ENCODE measurements around the gene BRAP.

DNA sequence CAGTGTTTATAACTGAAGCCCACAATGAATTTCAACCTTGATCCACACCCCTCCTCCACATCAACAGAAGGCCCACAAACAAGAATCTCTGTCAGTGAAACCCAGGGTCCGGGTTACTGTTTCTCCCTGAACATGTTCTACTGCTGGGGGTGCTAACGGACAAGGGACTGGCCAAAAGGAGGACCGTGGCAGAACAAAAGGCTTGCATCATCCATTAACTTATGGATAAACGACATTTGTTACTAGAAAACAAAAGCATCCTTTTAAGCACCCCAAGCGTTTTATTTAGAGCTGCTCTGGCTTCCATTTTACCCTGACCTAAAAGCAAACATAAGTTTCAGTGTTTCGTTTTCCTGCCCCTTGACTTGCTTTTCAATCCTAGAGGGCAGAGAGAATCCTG lies 32.2 kb downstream of the BRAP start:
- TF ChIP-seq, protein P1, sequence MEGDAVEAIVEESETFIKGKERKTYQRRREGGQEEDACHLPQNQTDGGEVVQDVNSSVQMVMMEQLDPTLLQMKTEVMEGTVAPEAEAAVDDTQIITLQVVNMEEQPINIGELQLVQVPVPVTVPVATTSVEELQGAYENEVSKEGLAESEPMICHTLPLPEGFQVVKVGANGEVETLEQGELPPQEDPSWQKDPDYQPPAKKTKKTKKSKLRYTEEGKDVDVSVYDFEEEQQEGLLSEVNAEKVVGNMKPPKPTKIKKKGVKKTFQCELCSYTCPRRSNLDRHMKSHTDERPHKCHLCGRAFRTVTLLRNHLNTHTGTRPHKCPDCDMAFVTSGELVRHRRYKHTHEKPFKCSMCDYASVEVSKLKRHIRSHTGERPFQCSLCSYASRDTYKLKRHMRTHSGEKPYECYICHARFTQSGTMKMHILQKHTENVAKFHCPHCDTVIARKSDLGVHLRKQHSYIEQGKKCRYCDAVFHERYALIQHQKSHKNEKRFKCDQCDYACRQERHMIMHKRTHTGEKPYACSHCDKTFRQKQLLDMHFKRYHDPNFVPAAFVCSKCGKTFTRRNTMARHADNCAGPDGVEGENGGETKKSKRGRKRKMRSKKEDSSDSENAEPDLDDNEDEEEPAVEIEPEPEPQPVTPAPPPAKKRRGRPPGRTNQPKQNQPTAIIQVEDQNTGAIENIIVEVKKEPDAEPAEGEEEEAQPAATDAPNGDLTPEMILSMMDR (optimal IDR thresholded peaks at IDR 0.05 in 1 of 3, IDR thresholded peaks at IDR 0.05 in 1 of 3, conservative IDR thresholded peaks at IDR 0.05 in 1 of 3; ENCODE audit: extremely low read depth in 1 of 3, insufficient read depth in 2 of 3, low read length in 3 of 3): no peak
- no peak for TF ChIP-seq EZH2 (IDR thresholded peaks at IDR 0.05; ENCODE audit: low read length)

Measured in keratinocyte (primary cell).